ENCODE results near the gene FAM53A. TPM values are rescaled to one million over a fixed set of nuclear protein-coding genes. Genes with fewer than 3 reads are reported as not detected.
A peak's percentile ranks its signal among the peaks of the same experiment; 100 is the strongest.

Gene FAM53A
- total and polyA plus RNA-seq, 2 of the 4 experiments (the other 2 are of a cell fraction): 2.0 to 3.1 TPM

- ChIA-PET CTCF (no interaction called here), POLR2A (ENCODE audit: unreplicated experiment) (no interaction called here)
- Histone ChIP-seq H4K20me1 (ENCODE audit: insufficient read depth, low read length) (no peaks in the 10 kb centered on the region), H3K14ac (replicated peaks; ENCODE audit: low read depth, low read length) (no peak overlapping the region), H3K18ac (ENCODE audit: low read depth, low read length) (no peak overlapping the region), H2BK120ac (ENCODE audit: low read depth, low read length) (no peak overlapping the region), H3K9ac (ENCODE audit: low read depth, low read length) (no peak overlapping the region), H3K9me3 (ENCODE audit: control insufficient read depth, insufficient read depth, low read length) (no peaks in the 10 kb centered on the region), H3K79me1 (ENCODE audit: low read depth in 1 of 2, low read length in 2 of 2) (no peaks in the 10 kb centered on the region), H3K27me3 (ENCODE audit: control insufficient read depth, insufficient read depth, low read length) (no peaks in the 10 kb centered on the region), H3K27ac (ENCODE audit: insufficient read depth, low read length) (no peak overlapping the region), H4K5ac (ENCODE audit: low read depth, low read length) (no peak overlapping the region), H4K91ac (ENCODE audit: insufficient read depth, low read depth, low read length) (no peak overlapping the region), H2AK9ac (replicated peaks; ENCODE audit: low read depth, low read length, poor library complexity) (no peak overlapping the region), H2BK15ac (ENCODE audit: low read depth, low read length) (no peak overlapping the region), H2BK20ac (ENCODE audit: low read depth, low read length) (no peak overlapping the region), H3K4me2 (ENCODE audit: low read depth, low read length) (no peak overlapping the region), H3K4me3 (ENCODE audit: insufficient read depth, low read depth, low read length) (no peak overlapping the region), H3K4me1 (ENCODE audit: control insufficient read depth, insufficient read depth, low read length) (no peaks in the 10 kb centered on the region), H4K8ac (ENCODE audit: low read depth in 2 of 2, low read length in 2 of 2) (no peak overlapping the region), H2BK5ac (ENCODE audit: low read depth, low read length, poor library complexity, severe bottlenecking) (no peak overlapping the region), H3K36me3 (ENCODE audit: control insufficient read depth, insufficient read depth, low read length) (no peaks in the 10 kb centered on the region), H3K23ac (ENCODE audit: low read depth, low read length) (no peak overlapping the region), H3K56ac (ENCODE audit: extremely low read depth, insufficient read depth, low read length) (no peak overlapping the region), H2AFZ (replicated peaks; ENCODE audit: low read length, poor library complexity) (no peak overlapping the region), H3K4ac (ENCODE audit: low read depth, low read length) (no peak overlapping the region), H2AK5ac (ENCODE audit: low read depth, low read length) (no peak overlapping the region), H3K9me1 (ENCODE audit: insufficient read depth, low read length) (no peaks in the 10 kb centered on the region)
- no TSS peak for BruUV-seq (replicated peaks)
- dilution Hi-C loops (cut with HindIII; ENCODE audit: low sequenced_read_pairs, unreplicated experiment): no loop called here
- in situ Hi-C loops (cut with MboI; ENCODE audit: low sequenced_read_pairs): no loop called here
- DNase-seq (peak; percentile 13), ATAC-seq (ENCODE audit: low read depth) (peak; percentile 46)
- intact Hi-C loops (cut with micrococcal nuclease): no loop called here
- WGBS, 2 experiments (ENCODE audit: extremely low coverage in 2 of 2, insufficient read length in 1 of 2): 87% methylated on average over 4 of the region's 9 CpGs; no CpG with 5 or more reads in 1 of the 2 experiments
- no peak for TF ChIP-seq CEBPB (IDR thresholded peaks at IDR 0.05; ENCODE audit: low read depth, low read length)
- TF ChIP-seq SMC3 (IDR thresholded peaks at IDR 0.05; ENCODE audit: low read depth, low read length): no peak
- TF ChIP-seq, protein P1, sequence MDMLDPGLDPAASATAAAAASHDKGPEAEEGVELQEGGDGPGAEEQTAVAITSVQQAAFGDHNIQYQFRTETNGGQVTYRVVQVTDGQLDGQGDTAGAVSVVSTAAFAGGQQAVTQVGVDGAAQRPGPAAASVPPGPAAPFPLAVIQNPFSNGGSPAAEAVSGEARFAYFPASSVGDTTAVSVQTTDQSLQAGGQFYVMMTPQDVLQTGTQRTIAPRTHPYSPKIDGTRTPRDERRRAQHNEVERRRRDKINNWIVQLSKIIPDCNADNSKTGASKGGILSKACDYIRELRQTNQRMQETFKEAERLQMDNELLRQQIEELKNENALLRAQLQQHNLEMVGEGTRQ (IDR thresholded peaks at IDR 0.05; ENCODE audit: low read depth, low read length): no peak
- no peak for TF ChIP-seq RCOR1 (IDR thresholded peaks at IDR 0.05; ENCODE audit: insufficient replicate concordance, low read length)
- TF ChIP-seq RFX5 (IDR thresholded peaks at IDR 0.05; ENCODE audit: low read depth, low read length): no peak
- no peak for TF ChIP-seq MXI1 (IDR thresholded peaks at IDR 0.05; ENCODE audit: borderline replicate concordance, low read depth, low read length)
- no peak for TF ChIP-seq NFE2L2 (IDR thresholded peaks at IDR 0.05; ENCODE audit: low read depth, low read length)
- no peak for TF ChIP-seq BHLHE40 (IDR thresholded peaks at IDR 0.05; ENCODE audit: low read depth, low read length)
These were observed 9.4 kb downstream of the FAM53A start for GRCh38 chr4:1674682-1675081.
